NCI-H2196 treated with DMSO at 0.1 percent for 48 hours (cell line): ENCODE data around the gene RCSD1.

Source experiments
- DNase-seq: peaks from one replicate; lab custom pipeline; 2025; ENCODE audit not compliant: unreplicated experiment; lab: John Stamatoyannopoulos, UW

Gene RCSD1

DNA sequence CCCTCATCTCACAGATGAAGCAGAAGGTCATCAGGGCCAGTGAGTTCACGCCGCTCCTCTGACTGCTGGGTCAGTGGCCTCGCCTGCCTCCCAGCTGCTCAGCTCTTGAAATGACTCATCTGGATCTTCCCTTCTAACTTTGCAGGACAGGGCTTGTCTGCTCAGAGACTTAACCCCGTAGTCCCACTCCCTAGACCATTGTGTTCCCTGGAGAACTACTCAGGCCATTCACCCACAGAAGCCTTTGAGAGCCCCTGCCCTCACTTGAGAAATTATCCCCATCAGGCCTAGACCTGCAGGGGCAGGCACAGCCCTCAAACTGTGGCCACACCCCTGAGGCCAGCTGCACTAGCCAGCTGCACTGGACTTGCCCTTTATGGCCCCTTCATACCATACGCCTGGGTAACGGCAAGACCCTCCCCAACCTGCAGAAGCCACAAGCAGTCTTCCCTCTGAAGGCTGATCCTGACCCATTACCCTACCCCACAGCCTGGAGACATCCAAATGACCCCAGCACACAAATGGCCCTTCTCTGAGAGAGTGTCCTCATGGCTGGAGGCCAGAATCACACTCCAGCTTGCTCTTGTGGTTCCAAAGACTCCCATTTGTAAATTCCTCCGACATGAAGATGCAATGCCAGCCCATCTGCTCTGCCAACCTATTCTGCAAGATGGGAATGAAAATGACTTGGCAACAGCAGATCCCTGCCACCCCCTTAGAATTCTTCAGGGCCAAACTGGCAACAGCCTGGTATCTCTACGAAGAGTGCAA is 33.2 kb downstream of the RCSD1 start:
- DNase-seq, result no peak

DNA sequence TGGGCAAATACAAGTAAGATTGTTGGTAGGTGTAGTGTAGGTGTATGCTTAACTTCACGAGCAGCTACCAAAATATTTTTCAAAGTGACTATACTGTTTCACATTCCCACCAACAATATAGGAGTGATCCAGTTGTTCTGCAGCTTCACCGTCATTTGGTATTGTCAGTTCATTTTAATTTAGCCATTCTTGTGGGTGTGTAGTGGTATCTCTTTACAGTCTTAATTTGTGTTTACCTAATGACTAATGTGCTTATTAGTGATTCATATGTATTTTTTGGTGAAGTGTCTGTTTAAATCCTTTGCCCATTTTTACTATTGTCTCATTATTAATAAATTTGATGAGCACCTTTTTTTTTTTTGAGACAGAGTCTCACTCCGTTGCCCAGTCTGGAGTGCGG is 35.4 kb downstream of the RCSD1 start:
- DNase-seq, result no peak

DNA sequence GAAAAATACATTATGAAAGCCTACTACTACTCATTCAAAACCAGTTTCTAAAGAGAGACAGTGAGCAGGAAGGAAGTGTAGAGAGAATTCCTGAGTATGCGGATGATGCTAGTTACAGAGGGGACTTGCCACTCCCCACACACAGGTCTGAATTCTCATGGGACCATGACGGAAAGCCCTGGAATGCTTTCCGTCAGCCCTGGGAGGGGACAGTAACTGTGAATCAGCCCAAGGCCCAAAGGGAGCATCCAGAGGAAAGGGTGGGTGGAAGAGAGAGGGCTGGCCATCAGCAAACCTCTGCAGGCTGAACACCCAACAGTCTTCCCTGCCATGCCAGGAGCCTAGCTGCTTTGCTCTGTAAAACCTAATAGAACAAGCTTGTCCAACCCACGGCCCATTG is 36.4 kb downstream of the RCSD1 start:
- no peak for DNase-seq

DNA sequence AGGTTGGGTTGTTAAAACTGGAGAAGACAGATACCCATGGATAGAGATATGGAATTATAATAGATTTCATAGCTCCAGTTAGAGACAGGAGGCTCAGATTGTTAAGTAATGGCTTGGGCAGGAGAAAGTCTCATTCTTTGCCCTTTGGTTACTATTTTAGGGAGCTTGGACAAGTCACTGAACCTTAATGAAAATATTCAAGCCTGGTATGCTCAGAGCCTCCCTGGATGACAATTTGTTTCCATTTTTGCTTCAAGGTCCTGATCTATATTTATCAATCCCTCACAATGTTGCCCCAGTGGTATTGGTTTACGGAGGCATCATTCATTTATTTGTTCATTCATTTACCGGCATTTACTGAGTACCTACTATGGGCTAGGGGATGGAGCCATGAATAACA is 37.5 kb downstream of the RCSD1 start:
- DNase-seq, result no peak

DNA sequence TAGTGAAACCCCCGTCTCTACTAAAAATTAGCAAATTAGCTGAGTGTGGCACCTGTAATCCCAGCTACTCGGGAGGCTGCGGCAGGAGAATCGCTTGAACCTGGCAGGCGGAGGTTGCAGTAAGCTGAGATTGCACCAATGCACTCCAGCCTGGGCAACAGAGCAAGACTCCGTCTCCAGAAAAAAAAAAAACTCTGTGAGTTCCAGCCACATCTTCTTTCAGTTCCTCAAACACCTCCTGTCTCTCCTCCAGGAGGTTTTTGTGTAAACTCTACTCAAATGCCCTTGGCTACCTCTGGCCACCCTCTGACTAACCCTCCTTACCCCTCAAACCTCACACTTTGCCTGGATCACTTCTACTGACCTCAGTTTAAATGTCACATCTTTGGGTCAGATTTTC is 38.1 kb downstream of the RCSD1 start:
- DNase-seq, result no peak

DNA sequence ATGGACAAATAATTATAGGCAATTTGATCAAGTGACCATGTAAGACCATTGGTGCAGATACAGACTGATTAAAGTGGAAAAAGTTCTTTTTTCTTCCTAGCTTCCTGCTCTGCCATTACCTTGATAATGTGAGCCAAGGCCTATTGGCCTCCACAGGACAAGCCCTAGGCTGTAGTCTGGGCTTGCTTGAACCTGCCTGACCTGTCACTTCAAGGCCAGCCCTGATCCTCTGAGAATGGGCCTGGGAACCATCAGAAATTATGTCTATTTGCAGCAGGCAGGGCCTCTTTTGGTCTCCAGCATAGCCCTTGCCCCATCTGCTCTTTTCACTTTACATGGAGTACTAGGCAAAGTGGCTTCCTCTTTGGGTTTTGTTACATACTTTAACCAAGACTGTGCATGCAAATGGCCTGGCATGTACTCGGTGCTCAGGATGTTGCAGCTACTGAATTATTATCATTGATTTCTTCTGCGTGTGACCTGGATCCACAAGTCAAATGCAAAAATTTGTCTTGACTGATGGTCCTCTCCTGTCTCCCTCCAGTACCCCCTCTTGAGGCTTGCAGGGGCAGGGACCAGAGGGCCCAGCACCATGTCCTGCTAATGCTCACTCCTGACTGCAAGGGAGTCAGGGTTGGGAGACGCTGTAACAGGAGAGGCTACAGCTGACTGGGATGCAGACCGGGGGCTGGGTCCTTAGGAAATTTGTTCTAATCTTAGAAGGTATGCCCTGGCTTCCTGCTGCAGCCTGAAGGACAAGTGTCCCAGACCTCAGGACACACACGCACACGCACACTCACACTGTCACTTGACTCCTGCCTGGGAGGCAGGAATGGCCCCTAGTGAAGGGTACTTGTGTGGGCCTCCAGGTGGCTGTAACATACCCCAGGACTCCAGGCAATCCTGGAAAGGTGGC is 39.4 kb downstream of the RCSD1 start:
- no peak for DNase-seq

DNA sequence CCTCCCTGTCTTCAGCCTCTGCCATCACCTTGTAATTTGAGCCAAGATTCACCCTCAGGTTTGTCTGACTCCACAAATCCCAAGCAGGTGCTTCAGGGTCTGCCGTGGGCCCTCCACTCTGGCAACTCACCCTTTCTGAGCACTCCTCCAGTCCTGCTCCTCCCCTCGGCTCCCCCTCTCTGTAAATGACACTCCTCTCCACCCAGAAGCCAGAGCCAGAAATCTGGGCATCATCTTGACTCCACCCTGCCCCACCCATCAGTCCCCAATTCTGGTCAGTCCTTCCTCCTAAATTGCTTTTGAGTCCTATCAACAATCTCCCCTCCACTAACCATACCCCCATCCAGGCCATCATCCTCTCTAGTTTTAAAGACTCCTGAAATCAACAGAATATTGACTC is 40.5 kb downstream of the RCSD1 start:
- no peak for DNase-seq

DNA sequence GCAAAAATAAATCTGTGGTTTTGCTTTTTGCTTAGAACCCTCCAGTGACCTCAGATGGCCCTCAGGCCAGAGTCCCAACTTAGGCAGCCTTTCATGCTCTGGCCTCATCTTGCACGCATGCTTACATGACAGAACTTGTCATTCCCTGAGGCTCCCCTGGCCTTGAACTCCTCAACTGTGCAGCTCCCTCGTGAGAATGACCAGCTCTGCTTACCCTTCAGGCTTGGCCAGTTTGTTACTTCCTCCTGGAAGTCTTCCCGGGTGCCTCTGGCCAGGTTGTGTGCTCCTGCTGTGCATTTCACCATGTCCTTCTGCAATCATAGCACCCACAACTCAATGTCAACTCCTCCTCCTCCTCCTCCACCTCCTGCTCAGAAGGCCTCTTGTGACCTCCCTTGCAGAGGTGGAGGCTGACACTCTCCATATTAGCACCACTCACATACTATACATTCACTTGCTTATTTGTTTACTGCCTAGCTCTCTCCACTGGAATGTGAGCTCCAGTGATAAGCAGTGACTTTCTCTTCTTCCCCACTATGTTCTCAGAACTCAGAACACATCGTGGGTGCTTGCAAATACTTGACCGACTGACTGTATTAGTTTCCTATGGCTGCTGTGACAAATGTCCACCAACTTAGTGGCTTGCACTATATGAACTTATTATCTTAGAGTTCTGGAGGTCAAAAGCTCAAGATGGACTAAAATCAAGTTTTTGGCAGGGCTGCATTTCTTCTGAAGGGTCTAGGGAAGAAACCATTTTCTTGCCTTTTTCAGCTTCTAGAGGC is 41.9 kb downstream of the RCSD1 start:
- DNase-seq, result no peak

DNA sequence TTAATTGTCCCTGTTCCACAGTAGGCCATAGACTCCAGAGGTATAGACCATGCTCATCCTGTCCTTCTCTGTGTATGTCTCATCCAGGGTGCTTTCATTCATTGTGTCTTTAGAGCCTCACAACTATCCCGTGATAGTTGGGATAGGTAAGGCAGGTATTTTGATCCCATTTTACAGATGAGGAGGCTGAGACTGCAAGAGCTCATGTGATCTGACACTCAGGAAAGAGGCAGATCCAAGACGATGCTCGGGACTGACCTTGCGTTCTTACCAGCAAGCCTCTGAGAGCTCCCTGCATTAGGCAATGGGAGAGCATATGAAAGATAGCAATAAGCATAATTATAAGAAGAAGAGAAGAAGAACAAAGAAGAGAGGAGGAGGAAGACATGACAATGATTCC is 42.8 kb downstream of the RCSD1 start:
- no peak for DNase-seq

DNA sequence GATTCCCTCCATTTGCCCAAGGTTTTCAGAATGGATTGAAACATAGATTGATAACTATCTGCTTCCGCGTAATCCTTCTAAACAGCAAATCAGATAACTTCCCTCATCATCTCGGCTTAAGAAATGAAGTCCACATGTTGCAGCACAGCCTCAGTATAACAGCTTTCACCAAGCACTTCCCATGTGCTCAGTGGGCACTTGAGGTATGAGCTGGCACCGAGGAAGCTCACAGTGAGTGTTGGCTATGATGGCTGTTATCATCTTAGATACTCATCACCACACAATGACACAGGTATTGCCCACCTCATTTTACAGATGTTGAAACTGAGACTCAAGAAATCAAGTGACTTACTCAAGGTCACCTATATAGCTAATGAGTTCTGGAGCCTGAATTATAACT is 43.2 kb downstream of the RCSD1 start:
- DNase-seq, result no peak

DNA sequence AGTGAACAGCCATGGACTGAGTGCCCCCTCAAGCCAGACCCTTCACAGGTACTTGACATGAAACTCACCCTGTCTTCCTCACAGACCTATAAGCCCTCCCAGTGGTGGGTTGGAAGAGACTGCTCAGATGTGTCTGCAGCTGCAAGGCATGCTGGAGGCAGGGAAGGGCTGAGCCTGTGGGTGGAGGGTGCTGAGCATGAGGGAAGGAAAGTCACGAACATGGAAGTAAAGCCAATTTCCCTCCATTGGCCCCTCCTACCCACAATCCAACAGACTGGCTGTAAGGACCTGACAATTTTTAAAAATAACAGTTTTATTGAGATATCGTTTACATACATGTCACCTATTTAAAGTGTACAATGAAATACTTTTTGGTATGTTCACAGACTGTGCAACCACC is 44.1 kb downstream of the RCSD1 start:
- DNase-seq, result no peak

DNA sequence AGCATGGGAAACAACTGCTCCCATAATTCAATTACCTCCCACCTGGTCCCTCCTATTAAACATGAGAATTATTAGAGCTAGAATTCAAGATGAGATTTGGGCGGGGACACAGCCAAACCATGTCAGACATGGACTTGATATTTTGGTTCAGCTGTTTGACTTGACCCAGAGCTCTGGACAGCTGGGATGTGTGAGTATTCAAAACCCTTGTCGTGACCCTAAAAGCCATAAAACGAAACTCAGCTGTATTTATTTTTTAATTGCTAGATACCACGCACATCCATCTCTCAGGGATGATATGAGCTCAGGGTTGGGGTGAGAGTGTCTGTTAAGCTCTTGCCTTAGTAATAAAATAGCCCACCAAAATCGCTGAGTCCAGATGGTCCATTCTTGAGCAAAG is 45.4 kb downstream of the RCSD1 start:
- DNase-seq, result no peak

DNA sequence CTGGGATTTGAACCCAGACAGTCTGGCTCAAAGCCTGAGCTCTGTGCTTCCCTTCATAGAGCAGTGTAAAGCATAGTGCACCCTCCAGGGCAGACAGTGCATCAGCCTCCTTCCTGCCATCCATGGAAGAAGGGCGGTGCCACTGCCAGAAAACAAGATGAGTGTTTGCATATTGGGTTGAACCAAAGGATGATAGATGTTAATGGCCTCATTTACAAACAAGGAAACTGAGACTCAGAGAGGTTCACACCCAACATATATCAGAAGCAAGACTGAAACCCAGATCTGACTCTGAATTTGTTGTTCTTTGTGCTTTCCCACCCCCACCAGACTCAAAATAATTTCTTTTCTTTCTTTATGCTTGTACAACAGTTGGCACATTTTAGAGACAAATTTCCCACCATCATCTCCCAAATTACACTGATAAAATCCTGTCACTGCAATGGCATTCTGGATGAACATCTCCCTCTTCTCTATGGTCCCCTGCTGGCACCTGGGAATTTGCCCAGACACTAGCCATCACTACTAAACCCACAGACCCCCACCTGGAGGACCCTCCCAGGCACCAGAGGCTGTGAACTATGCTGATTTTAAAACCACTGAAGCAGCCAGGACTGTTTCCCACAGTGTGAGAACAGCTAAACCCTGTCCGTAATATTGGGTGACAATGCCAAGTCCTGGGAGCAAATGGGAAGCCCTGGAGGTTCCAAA is 46.3 kb downstream of the RCSD1 start:
- DNase-seq, result no peak

DNA sequence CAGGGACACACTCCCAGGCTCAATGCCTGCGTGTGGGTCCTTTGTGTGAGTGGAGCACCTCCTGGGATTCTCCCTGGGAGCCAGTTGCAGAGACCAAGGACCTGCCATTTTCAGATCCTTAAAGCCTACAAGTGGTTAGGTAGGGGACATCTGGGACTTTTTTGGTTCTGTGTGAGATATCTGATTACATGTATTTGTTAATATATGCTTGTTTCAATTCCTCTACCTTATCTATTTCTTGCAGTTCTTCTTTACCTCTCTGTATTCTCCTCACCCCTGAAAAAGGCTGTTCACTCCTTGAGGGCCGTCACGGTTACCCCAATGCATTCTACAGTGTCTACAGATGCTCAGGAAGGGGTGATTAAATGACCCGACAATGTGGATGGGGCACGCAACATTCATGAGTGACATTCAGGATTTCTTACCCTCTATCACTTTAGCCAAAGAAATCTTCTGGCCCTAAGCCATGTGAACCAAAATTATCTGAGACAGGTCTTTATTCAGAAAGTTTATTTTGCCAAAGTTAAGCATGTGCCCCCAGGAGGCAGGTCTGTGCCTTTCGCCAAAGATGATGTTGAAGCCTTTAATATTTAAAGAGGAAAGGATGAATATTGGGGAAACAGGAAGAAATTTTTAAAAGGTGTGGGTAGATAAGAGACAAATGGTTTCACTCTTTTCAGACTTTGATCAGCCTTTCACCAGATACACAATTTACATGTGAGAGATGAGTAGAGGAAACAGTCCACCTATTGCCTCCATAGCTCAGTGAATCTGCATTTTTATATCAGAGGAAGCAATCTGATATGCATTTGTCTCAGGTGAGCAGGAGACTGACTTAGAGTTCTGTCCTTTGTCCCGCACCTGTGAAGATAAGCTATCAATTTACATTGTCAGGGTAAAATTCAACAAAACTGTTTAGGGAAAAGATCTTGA is 47.1 kb downstream of the RCSD1 start:
- no peak for DNase-seq

DNA sequence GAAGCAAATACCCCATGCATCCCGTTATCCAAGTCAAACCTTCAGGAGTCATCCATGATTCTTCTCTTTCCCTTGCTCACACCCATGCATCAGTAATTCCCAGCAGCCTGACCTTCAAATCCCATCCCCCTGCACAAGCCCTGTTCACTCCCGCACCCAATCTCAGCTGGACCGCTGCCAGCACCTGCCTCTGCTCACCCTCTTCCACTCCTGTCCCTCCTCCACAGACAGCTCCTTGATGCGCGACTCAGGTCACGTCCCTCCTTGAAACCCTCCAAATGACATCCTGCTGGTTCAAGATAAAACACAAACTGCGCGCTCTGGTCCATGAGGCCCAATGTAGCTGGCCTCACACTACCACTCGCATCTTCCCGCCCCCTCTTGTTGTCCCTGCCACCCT is 48.4 kb downstream of the RCSD1 start:
- DNase-seq, result no peak

DNA sequence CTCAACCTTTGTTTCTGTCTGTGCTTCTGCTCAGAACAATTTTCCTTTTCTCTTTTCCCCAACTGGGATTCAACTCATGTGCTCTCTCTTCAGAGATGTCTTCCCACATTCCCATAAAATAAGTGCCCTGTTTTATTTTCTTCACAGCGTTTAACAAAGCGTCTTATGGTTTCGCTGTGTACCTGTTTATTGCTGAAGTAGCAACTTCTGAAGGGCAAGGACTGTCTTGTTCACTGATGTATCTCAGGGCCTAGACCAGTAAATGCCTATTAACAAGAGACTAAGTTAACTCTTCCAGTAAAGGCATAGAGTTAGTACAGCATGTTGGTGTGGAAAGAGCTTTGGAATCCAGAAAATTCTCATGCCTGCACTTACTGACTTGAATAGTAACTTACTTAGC is 48.8 kb downstream of the RCSD1 start:
- no peak for DNase-seq

DNA sequence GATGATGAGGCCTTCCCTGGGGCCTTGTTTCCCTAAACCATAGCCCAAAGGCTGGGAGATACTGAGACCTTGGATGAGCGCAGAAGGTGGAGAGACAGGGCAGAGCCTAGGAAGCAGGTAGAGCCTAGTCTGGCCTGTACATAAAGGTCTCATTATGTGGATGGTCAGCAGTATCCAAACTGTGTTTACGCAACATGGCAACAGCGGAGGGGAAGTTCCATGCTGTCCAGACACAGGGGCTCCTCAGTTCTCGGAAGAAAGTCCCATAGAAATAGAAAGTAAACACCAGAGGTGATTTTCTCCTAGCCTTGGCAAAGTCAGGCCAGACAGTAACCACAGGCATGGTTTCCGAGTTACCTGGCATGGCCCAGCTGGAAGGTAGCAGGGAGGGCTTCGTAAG is 49.7 kb downstream of the RCSD1 start:
- no peak for DNase-seq

DNA sequence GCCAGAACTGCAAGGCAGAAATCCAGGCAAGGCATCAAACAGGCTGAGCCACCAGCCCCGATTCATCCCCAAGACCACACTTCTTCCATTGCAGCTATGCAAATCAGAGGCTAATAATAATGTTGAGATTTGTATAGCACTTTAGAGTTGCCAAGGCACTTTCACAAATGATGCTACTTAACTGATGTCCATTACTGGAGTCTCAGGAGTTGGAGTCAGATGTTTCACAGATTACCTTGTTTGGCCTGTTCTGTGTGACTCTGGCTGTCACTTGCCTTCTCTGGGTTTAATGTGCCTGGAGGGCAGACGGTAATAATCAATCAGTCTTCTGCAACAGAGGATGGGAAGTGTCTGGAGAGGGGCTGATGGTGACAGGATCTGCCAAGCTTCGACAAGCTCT is 51.0 kb downstream of the RCSD1 start:
- no peak for DNase-seq

DNA sequence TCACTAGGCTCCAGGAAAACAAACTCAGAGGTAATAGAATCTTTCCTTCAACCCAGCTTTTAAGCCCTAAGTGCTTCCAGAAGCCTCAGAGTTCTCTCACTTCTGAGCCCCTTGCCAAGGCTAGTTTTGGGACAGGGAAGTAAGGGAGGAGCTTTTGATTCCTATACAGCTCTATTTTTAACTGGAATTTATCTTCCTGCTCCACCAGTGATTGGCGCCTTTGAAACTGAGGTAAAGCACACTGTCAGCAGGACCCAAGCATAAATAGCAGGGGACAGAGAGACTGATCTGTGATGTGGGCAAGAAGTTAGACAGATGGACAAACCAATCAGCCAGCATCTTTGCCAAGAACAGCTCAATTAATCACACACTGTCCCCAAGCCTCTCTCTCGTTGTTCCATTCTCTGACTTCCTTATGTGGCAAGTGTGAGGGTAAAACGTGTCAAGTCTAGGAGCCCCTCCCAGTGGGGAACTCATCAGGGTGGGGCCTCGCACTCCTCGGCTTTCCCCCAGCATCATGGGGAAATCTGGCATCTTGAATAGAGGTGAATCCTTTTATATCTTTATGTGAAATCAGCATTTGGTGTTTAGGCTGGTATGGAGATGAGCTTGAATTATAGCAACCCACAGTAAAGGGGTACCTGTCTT is 51.5 kb downstream of the RCSD1 start:
- no peak for DNase-seq
